Bone marrow (tissue), 2 donors: ENCODE data around the gene SPINT2.
A peak's percentile ranks its signal among the peaks of the same experiment; 100 is the strongest.
"Not testable (repeated sequence)": the region's sequence is repeated elsewhere in the genome, so short reads cannot be mapped to it uniquely, and the experiment has no call there.

Source experiments
- DNase-seq, 2 donors: peaks; one replicate each; lab custom pipeline; 2025; lab: John Stamatoyannopoulos, UW

The SPINT2 gene

GRCh38 chr19:38264486-38265212 is at the start of gene SPINT2:
Gene SPINT2, plus strand, starts transcription at chr19:38264573. Its CDS starts 320 bp downstream, at chr19:38264893.
- DNase-seq = no peak

GRCh38 chr19:38216785-38217641 is 47.4 kb upstream of the SPINT2 start:
- no peak for DNase-seq

GRCh38 chr19:38218204-38218603 is 46.2 kb upstream of the SPINT2 start:
- no peak for DNase-seq

- DNase-seq = no peak
Observed at GRCh38 chr19:38219221-38219620, 45.2 kb upstream of the SPINT2 start.

GRCh38 chr19:38221421-38221820 is 43.0 kb upstream of the SPINT2 start:
- no peak for DNase-seq

- DNase-seq = no peak
Observed at GRCh38 chr19:38221919-38222830, 42.2 kb upstream of the SPINT2 start.

GRCh38 chr19:38223119-38223523 is 41.3 kb upstream of the SPINT2 start:
- no peak for DNase-seq

- DNase-seq = no peak
Observed at GRCh38 chr19:38223617-38224013, 40.8 kb upstream of the SPINT2 start.

- no peak for DNase-seq
Observed at GRCh38 chr19:38224014-38224862, 40.1 kb upstream of the SPINT2 start, which contains the start of gene DPF1. Gene DPF1, minus strand, starts transcription at chr19:38224222. Its CDS starts 80 bp downstream, at chr19:38224142.

- not testable (repeated sequence) for DNase-seq
Observed at GRCh38 chr19:38224863-38225218, 39.5 kb upstream of the SPINT2 start.

- DNase-seq = no peak
Observed at GRCh38 chr19:38227287-38228004, 36.9 kb upstream of the SPINT2 start.

- no peak for DNase-seq
Observed at GRCh38 chr19:38228005-38228377, 36.4 kb upstream of the SPINT2 start.

- DNase-seq = no peak
Observed at GRCh38 chr19:38228491-38229439, 35.6 kb upstream of the SPINT2 start.

- peak in 1 of 2 donors; percentile 62 for DNase-seq
Observed at GRCh38 chr19:38229585-38230073, 34.7 kb upstream of the SPINT2 start.

GRCh38 chr19:38230506-38231133 is 33.8 kb upstream of the SPINT2 start:
- DNase-seq = not testable (repeated sequence)

GRCh38 chr19:38231918-38232317 is 32.5 kb upstream of the SPINT2 start:
- DNase-seq = no peak

- DNase-seq = peak; percentile 51 to 55
Observed at GRCh38 chr19:38233740-38234251, 30.6 kb upstream of the SPINT2 start.

GRCh38 chr19:38234615-38235014 is 29.8 kb upstream of the SPINT2 start:
- DNase-seq = no peak
